H9 (cell line): ENCODE results near the gene ABLIM3. TPM values are rescaled to one million over a fixed set of nuclear protein-coding genes. Genes with fewer than 3 reads are reported as not detected.

ENCODE experiments used
- DNase-seq: peaks from one replicate; pipeline ENCODE4 v3.0.0-alpha.2; 2017
- H2AFZ ChIP-seq: one replicate; pipeline ENCODE4 v1.6.1; 2013; ENCODE audit warnings: mild to moderate bottlenecking, low read length, control low read depth, moderate library complexity
- H2AK5ac ChIP-seq: 2 replicates; pipeline ENCODE4 v1.6.1; 2013; ENCODE audit warnings: low read length, control low read depth, mixed read lengths; ENCODE audit not compliant: insufficient read length
- H2BK120ac ChIP-seq: one replicate; pipeline ENCODE4 v1.6.1; 2013; ENCODE audit warnings: low read depth, mild to moderate bottlenecking, low read length, control low read depth, inconsistent platforms; ENCODE audit not compliant: poor library complexity, severe bottlenecking
- H2BK12ac ChIP-seq: 2 replicates; pipeline ENCODE4 v1.6.1; 2013; ENCODE audit warnings: low read length, control low read depth, mixed read lengths, low read depth; ENCODE audit not compliant: insufficient read length
- H2BK15ac ChIP-seq: 2 replicates; pipeline ENCODE4 v1.6.1; 2013; ENCODE audit warnings: low read depth, low read length, control low read depth
- H2BK20ac ChIP-seq: one replicate; pipeline ENCODE4 v1.6.1; 2013; ENCODE audit warnings: low read depth, mild to moderate bottlenecking, low read length, control low read depth, inconsistent platforms; ENCODE audit not compliant: poor library complexity, severe bottlenecking
- H2BK5ac ChIP-seq: 2 replicates; pipeline ENCODE4 v1.6.1; 2013; ENCODE audit warnings: low read length, control low read depth, mixed read lengths; ENCODE audit not compliant: insufficient read length
- H3K14ac ChIP-seq: 2 replicates; pipeline ENCODE4 v1.6.1; 2013; ENCODE audit warnings: low read length, control low read depth; ENCODE audit not compliant: insufficient read depth
- H3K18ac ChIP-seq: 2 replicates; pipeline ENCODE4 v1.6.1; 2013; ENCODE audit warnings: low read depth, mild to moderate bottlenecking, mixed read lengths, low read length, control low read depth; ENCODE audit not compliant: insufficient read length
- H3K23ac ChIP-seq: 2 replicates; pipeline ENCODE4 v1.6.1; 2013; ENCODE audit warnings: low read length, control low read depth, mixed read lengths, low read depth; ENCODE audit not compliant: insufficient read length
- H3K23me2 ChIP-seq: 2 replicates; pipeline ENCODE4 v1.6.1; 2013; ENCODE audit warnings: low read depth, mild to moderate bottlenecking, mixed read lengths, low read length, control low read depth; ENCODE audit not compliant: insufficient read length, poor library complexity, severe bottlenecking
- H3K27ac ChIP-seq: 2 replicates; pipeline ENCODE4 v1.5.1; 2013; ENCODE audit warnings: low read length, control low read depth, mixed read lengths, low read depth; ENCODE audit not compliant: insufficient read length
- H3K27me3 ChIP-seq: 2 replicates; pipeline ENCODE4 v1.6.1; 2013; ENCODE audit warnings: low read length, control low read depth, inconsistent platforms; ENCODE audit not compliant: insufficient read depth
- H3K4ac ChIP-seq: 2 replicates; pipeline ENCODE4 v1.6.1; 2013; ENCODE audit warnings: low read depth, mild to moderate bottlenecking, control low read depth, inconsistent platforms, low read length, moderate library complexity
- H3K4me1 ChIP-seq: 2 replicates; pipeline ENCODE4 v1.6.1; 2013; ENCODE audit warnings: low read length, control low read depth, inconsistent platforms; ENCODE audit not compliant: insufficient read depth
- H3K4me2 ChIP-seq: 2 replicates; pipeline ENCODE4 v1.6.1; 2013; ENCODE audit warnings: low read length, control low read depth, mixed read lengths; ENCODE audit not compliant: insufficient read length, insufficient read depth
- H3K56ac ChIP-seq: 2 replicates; pipeline ENCODE4 v1.6.1; 2013; ENCODE audit warnings: low read depth, mild to moderate bottlenecking, mixed read lengths, low read length, control low read depth; ENCODE audit not compliant: insufficient read length
- H3K79me1 ChIP-seq: 2 replicates; pipeline ENCODE4 v1.6.1; 2013; ENCODE audit warnings: low read depth, mild to moderate bottlenecking, moderate library complexity, low read length, control low read depth, inconsistent platforms; ENCODE audit not compliant: insufficient read depth, poor library complexity, severe bottlenecking
- H3K79me2 ChIP-seq: 2 replicates; pipeline ENCODE4 v1.6.1; 2013; ENCODE audit warnings: low read length, control low read depth, inconsistent platforms; ENCODE audit not compliant: insufficient read depth
- H3K9ac ChIP-seq: 2 replicates; pipeline ENCODE4 v1.6.1; 2013; ENCODE audit warnings: low read length, control low read depth, mixed read lengths; ENCODE audit not compliant: insufficient read length; ENCODE audit errors: extremely low read depth
- H3K9me3 ChIP-seq: one replicate; pipeline ENCODE4 v1.6.1; 2013; ENCODE audit warnings: low read depth, low read length, inconsistent platforms; ENCODE audit not compliant: control insufficient read depth
- H3T11ph ChIP-seq: one replicate; pipeline ENCODE4 v1.6.1; 2013; ENCODE audit warnings: mild to moderate bottlenecking, low read length, control low read depth, inconsistent platforms
- H4K20me1 ChIP-seq: one replicate; pipeline ENCODE4 v1.6.1; 2013; ENCODE audit not compliant: control insufficient read depth, insufficient read length, insufficient read depth
- H4K5ac ChIP-seq: 2 replicates; pipeline ENCODE4 v1.6.1; 2013; ENCODE audit warnings: low read depth, mild to moderate bottlenecking, mixed read lengths, low read length, control low read depth; ENCODE audit not compliant: insufficient read length
- H4K8ac ChIP-seq: replicated peaks from 2 replicates; pipeline ENCODE4 v1.6.1; 2013; ENCODE audit warnings: low read length, control low read depth, mixed read lengths, low read depth; ENCODE audit not compliant: insufficient read length
- H4K91ac ChIP-seq: 2 replicates; pipeline ENCODE4 v1.6.1; 2013; ENCODE audit warnings: low read depth, mild to moderate bottlenecking, moderate library complexity, mixed read lengths, low read length, control low read depth; ENCODE audit not compliant: insufficient read length
- H3K27ac Mint-ChIP-seq, 3 experiments: 2 replicates in 2 of 3; 3 replicates in 1 of 3; pipeline ENCODE4 v1.8.0; 2020 to 2021; ENCODE audit warnings: mixed read lengths in 3 of 3, mild to moderate bottlenecking in 1 of 3, moderate library complexity in 1 of 3
- H3K27me3 Mint-ChIP-seq: 2 replicates; pipeline ENCODE4 v1.8.0; 2021; ENCODE audit warnings: low read depth, mild to moderate bottlenecking, moderate library complexity, mixed read lengths
- H3K36me3 Mint-ChIP-seq, 3 experiments: 2 replicates in 2 of 3; 3 replicates in 1 of 3; pipeline ENCODE4 v1.8.0; 2020 to 2021; ENCODE audit warnings: low read depth in 3 of 3, mixed read lengths in 3 of 3; ENCODE audit not compliant: insufficient read depth in 1 of 3
- H3K4me1 Mint-ChIP-seq, 2 experiments: 2 replicates each; pipeline ENCODE4 v1.8.0; 2020; ENCODE audit warnings: mixed read lengths in 2 of 2
- H3K4me3 Mint-ChIP-seq, 2 experiments: 2 replicates in 1 of 2; 3 replicates in 1 of 2; pipeline ENCODE4 v1.8.0; 2020 to 2021; ENCODE audit warnings: mild to moderate bottlenecking in 2 of 2, mixed read lengths in 2 of 2, moderate library complexity in 1 of 2
- H3K9me3 Mint-ChIP-seq, 2 experiments: 2 replicates in 1 of 2; 3 replicates in 1 of 2; pipeline ENCODE4 v1.8.0; 2020; ENCODE audit warnings: mild to moderate bottlenecking in 2 of 2, mixed read lengths in 2 of 2, moderate library complexity in 1 of 2
- WGBS: extraction: QIAGEN DNeasy Blood & Tissue Kit; methylation state at CpG from one replicate; pipeline ENCODE4 v1.1.7; 2013; ENCODE audit warnings: missing lambda C conversion rate, low lambda C conversion rate, mixed read lengths; ENCODE audit not compliant: insufficient read length; ENCODE audit errors: extremely low coverage; 5-methylcytosine and 5-hydroxymethylcytosine counted together
- total RNA-seq: library from RNA; stranded (reverse); gene quantifications from 2 replicates; pipeline ENCODE4 v1.2.1, GENCODE V29; 2021
- TF ChIP-seq, protein P1 (sequence below): fragments of 200-600 bp; sonication (generic); conservative IDR thresholded peaks from 3 replicates; pipeline ENCODE4 v1.8.0; 2021; ENCODE audit warnings: antibody characterized with exemption, mild to moderate bottlenecking

ABLIM3 gene
- total RNA-seq, 1 experiment from 2014 or later, result 0.20 TPM

DNA sequence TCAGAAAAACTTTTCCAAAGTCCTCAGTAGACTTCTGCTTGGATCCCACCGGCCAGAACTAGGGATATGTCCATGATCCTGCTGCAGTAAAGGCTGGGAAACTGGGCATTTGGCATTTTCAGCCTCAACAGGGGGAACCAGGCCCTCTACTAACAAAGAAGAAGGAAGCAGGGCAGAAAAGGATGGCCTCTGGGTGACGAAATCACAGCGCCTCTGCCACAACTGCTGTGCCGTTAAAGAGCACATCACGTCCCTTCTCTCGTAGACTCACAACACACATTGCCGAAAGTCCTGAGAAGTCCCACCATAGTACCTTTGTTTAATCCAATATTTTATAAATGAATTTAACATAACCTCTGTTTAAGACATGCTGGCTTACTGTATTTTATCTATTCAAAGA is 120.0 kb downstream of the ABLIM3 start:
- Histone ChIP-seq H3K4me1 (no peaks in the 10 kb centered on the region), H3K18ac (no peak overlapping the region), H3K79me2 (no peaks in the 10 kb centered on the region), H4K8ac (no peak overlapping the region), H2AFZ (no peak overlapping the region), H3K56ac (no peak overlapping the region), H3K4me2 (no peak overlapping the region), H2BK20ac (no peak overlapping the region), H3K27ac (no peak overlapping the region), H3K27me3 (no peaks in the 10 kb centered on the region), H4K5ac (no peak overlapping the region), H3K79me1 (no peaks in the 10 kb centered on the region), H3K9ac (no peak overlapping the region), H3K4ac (no peak overlapping the region), H3K23me2 (no peaks in the 10 kb centered on the region), H4K91ac (no peak overlapping the region), H2BK15ac (no peak overlapping the region), H4K20me1 (no peaks in the 10 kb centered on the region), H2AK5ac (no peak overlapping the region), H2BK120ac (no peak overlapping the region), H3K9me3 (no peaks in the 10 kb centered on the region), H3T11ph (no peak overlapping the region), H3K14ac (no peak overlapping the region), H3K23ac (no peak overlapping the region), H2BK12ac (no peak overlapping the region), H2BK5ac (no peak overlapping the region)
- no peak overlapping the region for H3K27ac Mint-ChIP-seq
- no peaks in the 10 kb centered on the region for H3K36me3 Mint-ChIP-seq
- WGBS, result no CpG with 5 or more reads among the region's 7 CpGs
- peaks cover 9 to 10% of the 10 kb centered on the region in 2 experiments for H3K4me1 Mint-ChIP-seq
- TF ChIP-seq, protein P1, sequence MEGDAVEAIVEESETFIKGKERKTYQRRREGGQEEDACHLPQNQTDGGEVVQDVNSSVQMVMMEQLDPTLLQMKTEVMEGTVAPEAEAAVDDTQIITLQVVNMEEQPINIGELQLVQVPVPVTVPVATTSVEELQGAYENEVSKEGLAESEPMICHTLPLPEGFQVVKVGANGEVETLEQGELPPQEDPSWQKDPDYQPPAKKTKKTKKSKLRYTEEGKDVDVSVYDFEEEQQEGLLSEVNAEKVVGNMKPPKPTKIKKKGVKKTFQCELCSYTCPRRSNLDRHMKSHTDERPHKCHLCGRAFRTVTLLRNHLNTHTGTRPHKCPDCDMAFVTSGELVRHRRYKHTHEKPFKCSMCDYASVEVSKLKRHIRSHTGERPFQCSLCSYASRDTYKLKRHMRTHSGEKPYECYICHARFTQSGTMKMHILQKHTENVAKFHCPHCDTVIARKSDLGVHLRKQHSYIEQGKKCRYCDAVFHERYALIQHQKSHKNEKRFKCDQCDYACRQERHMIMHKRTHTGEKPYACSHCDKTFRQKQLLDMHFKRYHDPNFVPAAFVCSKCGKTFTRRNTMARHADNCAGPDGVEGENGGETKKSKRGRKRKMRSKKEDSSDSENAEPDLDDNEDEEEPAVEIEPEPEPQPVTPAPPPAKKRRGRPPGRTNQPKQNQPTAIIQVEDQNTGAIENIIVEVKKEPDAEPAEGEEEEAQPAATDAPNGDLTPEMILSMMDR, result no peak
- no peaks in the 10 kb centered on the region; a peak in 1 of 5 replicates for H3K9me3 Mint-ChIP-seq
- H3K4me3 Mint-ChIP-seq, result no peak overlapping the region
- DNase-seq, result no peak
- H3K27me3 Mint-ChIP-seq, result peaks cover 54% of the 10 kb centered on the region
